Endothelial cell of umbilical vein (primary cell): ENCODE measurements around the gene GJD2. TPM values are rescaled to one million over a fixed set of nuclear protein-coding genes. Genes with fewer than 3 reads are reported as not detected.

Experiments
- BruUV-seq: library from RNA; stranded (reverse); fragments of 400-500 nt; replicated peaks from 2 replicates; lab custom pipeline; 2021; lab: Mats Ljungman, UMichigan
- CTCF ChIA-PET: fragments of 300-600, 350-600 bp; sonication (Branson Sonifier 250); formaldehyde crosslinking; loops from one replicate; lab custom pipeline; 2021; ENCODE audit warnings: antibody characterized with exemption, inconsistent platforms; lab: Charles Lee
- POLR2A ChIA-PET: fragments of 300-600, 350-600 bp; sonication (Branson Sonifier 250); formaldehyde crosslinking; loops from one replicate; lab custom pipeline; 2021; ENCODE audit warnings: antibody characterized with exemption, inconsistent platforms; lab: Charles Lee
- DNase-seq: peaks from one replicate; pipeline ENCODE4 v3.0.0-alpha.2; 2011; ENCODE audit warnings: low read depth, low spot score
- FAIRE-seq: peaks from 2 replicates; lab custom pipeline; 2011; peaks lifted over from hg19 to GRCh38; lab: Jason Lieb, UNC
- H2AFZ ChIP-seq: 2 replicates; pipeline ENCODE4 v1.6.0; 2012; ENCODE audit warnings: low read depth, low read length, control low read depth, inconsistent platforms
- H3K27ac ChIP-seq: 2 replicates; pipeline ENCODE4 v1.5.1; 2011; ENCODE audit warnings: low read depth, mild to moderate bottlenecking, control low read depth, low read length, moderate library complexity; ENCODE audit not compliant: insufficient read depth
- H3K27me3 ChIP-seq, 2 experiments: 2 replicates each; pipeline versions ENCODE4 v1.6.0 to v1.6.1; 2011; ENCODE audit warnings: low read length in 2 of 2, mixed read lengths in 1 of 2; ENCODE audit not compliant: control insufficient read depth in 2 of 2, insufficient read depth in 2 of 2
- H3K36me3 ChIP-seq, 2 experiments: 2 replicates in 1 of 2; 3 replicates in 1 of 2; pipeline ENCODE4 v1.5.1; 2011; ENCODE audit warnings: low read length in 2 of 2, mild to moderate bottlenecking in 1 of 2, moderate library complexity in 1 of 2; ENCODE audit not compliant: control insufficient read depth in 2 of 2, insufficient read depth in 2 of 2; ENCODE audit errors: extremely low read depth in 1 of 2
- H3K4me1 ChIP-seq: 3 replicates; pipeline ENCODE4 v1.5.1; 2011; ENCODE audit warnings: mild to moderate bottlenecking, low read length; ENCODE audit not compliant: control insufficient read depth, insufficient read depth; ENCODE audit errors: extremely low read depth
- H3K4me2 ChIP-seq: 2 replicates; pipeline ENCODE4 v1.6.1; 2011; ENCODE audit warnings: low read length, control low read depth, mixed read lengths; ENCODE audit not compliant: insufficient read depth
- H3K4me3 ChIP-seq, 3 experiments: fragments of 200-600 bp in 1 of 3; sonication (generic), shearing (Covaris generic) in 1 of 3; replicated peaks in 1 of 3; 2 replicates each; pipeline ENCODE4 v1.5.1; 2011 to 2016; ENCODE audit warnings: control low read depth in 3 of 3, low read length in 3 of 3, mild to moderate bottlenecking in 2 of 3, inconsistent platforms in 1 of 3, low read depth in 1 of 3, moderate library complexity in 1 of 3; ENCODE audit not compliant: insufficient read depth in 1 of 3
- H3K79me2 ChIP-seq: 2 replicates; pipeline ENCODE4 v1.6.0; 2012; ENCODE audit warnings: low read length, inconsistent platforms; ENCODE audit not compliant: control insufficient read depth, insufficient read depth
- H3K9ac ChIP-seq: replicated peaks from 2 replicates; pipeline ENCODE3; 2011; ENCODE audit warnings: low read length, control low read depth; ENCODE audit not compliant: insufficient read depth; ENCODE audit errors: extremely low read depth
- H3K9me1 ChIP-seq: replicated peaks from 3 replicates; pipeline ENCODE4 v1.6.0; 2011; ENCODE audit warnings: mild to moderate bottlenecking, low read length; ENCODE audit not compliant: control insufficient read depth, insufficient read depth; ENCODE audit errors: extremely low read depth
- H3K9me3 ChIP-seq: replicated peaks from 2 replicates; pipeline ENCODE4 v1.5.1; 2012; ENCODE audit warnings: low read length, inconsistent platforms; ENCODE audit not compliant: control insufficient read depth, insufficient read depth
- H4K20me1 ChIP-seq: replicated peaks from 2 replicates; pipeline ENCODE3; 2011; ENCODE audit warnings: mild to moderate bottlenecking, low read length; ENCODE audit not compliant: control insufficient read depth, insufficient read depth; ENCODE audit errors: extremely low read depth
- CTCF ChIP-seq, 2 donors: IDR thresholded peaks; 1 replicate in 1 of 2; 2 replicates in 1 of 2; pipeline ENCODE4 v1.5.1; 2011; ENCODE audit warnings: low read length in 2 of 2, mild to moderate bottlenecking in 2 of 2, moderate library complexity in 2 of 2, control low read depth in 1 of 2, inconsistent platforms in 1 of 2, low read depth in 1 of 2; ENCODE audit not compliant: insufficient read depth in 1 of 2; ENCODE audit errors: extremely low read depth in 1 of 2
- EZH2 ChIP-seq: IDR thresholded peaks from 2 replicates; pipeline ENCODE4 v1.6.1; 2012; ENCODE audit warnings: borderline replicate concordance, low read depth, mild to moderate bottlenecking, moderate library complexity, low read length, inconsistent platforms; ENCODE audit not compliant: severe bottlenecking
- FOS ChIP-seq: IDR thresholded peaks from 2 replicates; pipeline ENCODE4 v1.6.1; 2011; ENCODE audit warnings: mild to moderate bottlenecking, low read length, moderate library complexity, borderline replicate concordance; ENCODE audit not compliant: insufficient read depth
- GATA2 ChIP-seq: IDR thresholded peaks from 2 replicates; pipeline ENCODE4 v1.7.0; 2011; ENCODE audit warnings: low read depth, mild to moderate bottlenecking, moderate library complexity, mixed read lengths, low read length; ENCODE audit not compliant: insufficient read length, insufficient read depth
- JUN ChIP-seq: IDR thresholded peaks from 2 replicates; pipeline ENCODE4 v1.6.1; 2011; ENCODE audit warnings: borderline replicate concordance, low read depth; ENCODE audit not compliant: insufficient read length, insufficient read depth
- MYC ChIP-seq: IDR thresholded peaks from one replicate; pipeline ENCODE4 v1.6.1; 2011; ENCODE audit warnings: mild to moderate bottlenecking, low read depth, low read length
- POLR2A ChIP-seq: IDR thresholded peaks from 2 replicates; pipeline ENCODE4 v1.6.1; 2012; ENCODE audit warnings: low read depth, mild to moderate bottlenecking, control low read depth, low read length
- POLR2AphosphoS5 ChIP-seq: IDR thresholded peaks from 2 replicates; pipeline ENCODE4 v1.6.1; 2012; ENCODE audit warnings: low read depth, mild to moderate bottlenecking, control low read depth, low read length, moderate library complexity; ENCODE audit not compliant: insufficient read depth
- dilution Hi-C: fragments of 300-500 bp; cut with MboI; formaldehyde crosslinking; loops from one replicate; pipeline ENCODE4 v1.15.0; 2019; ENCODE audit warnings: low sequenced_read_pairs; ENCODE audit not compliant: extremely low pct_ligation_motif_present
- intact Hi-C: fragments of 100-400 bp; cut with micrococcal nuclease; formaldehyde crosslinking; loops from one replicate; pipeline ENCODE4 v1.10.0; 2022
- polyA plus RNA-seq, 4 experiments: library from polyadenylated mRNA; depleted of rRNA in 3 of 4; stranded (reverse) in 3 of 4; unstranded in 1 of 4; fragments of >200 nt; gene quantifications; 2 replicates each; pipeline versions ENCODE4 v1.2.1 to v1.2.3, GENCODE V29; 2011 to 2012; ENCODE audit warnings: missing spikeins in 1 of 4
- total RNA-seq: library from RNA; stranded (reverse); gene quantifications from 2 replicates; pipeline ENCODE4 v1.2.3, GENCODE V29; 2021
- TF ChIP-seq, protein P1 (sequence below): IDR thresholded peaks from 2 replicates; pipeline ENCODE4 v1.6.1; 2011; ENCODE audit not compliant: insufficient read depth, insufficient read length

The GJD2 gene
- total and polyA plus RNA-seq, 2 donors (not counting 3 experiments of a cell fraction or from before 2014, with no cell fraction given), result not detected

DNA sequence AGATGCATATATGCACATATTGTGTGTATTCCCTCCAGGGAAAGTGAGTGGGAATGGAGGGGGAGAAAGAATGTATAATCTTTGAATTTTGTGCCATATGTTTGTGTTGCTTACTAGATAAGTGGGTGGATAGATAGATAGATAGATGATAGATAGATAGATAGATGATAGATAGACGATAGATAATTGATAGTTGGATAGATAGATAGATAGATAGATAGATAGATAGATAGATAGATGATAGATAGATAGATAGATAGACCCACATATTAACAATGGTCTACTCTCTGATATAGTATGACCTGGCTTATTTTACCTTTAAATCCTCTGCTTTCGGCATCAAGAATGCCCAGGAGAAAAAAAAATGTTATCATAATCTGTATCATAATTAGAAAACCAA is 21.2 kb downstream of the GJD2 start:
- no peak for FAIRE-seq
- ChIA-PET CTCF (no interaction called here), POLR2A (no interaction called here)
- dilution Hi-C loops (no loop called here), intact Hi-C loops (no loop called here)
- no TSS peak for BruUV-seq
- Histone ChIP-seq H3K27me3 (peaks cover 8 to 16% of the 10 kb centered on the region in 2 experiments), H3K4me1 (no peaks in the 10 kb centered on the region), H3K79me2 (no peaks in the 10 kb centered on the region), H3K36me3 (no peaks in the 10 kb centered on the region), H3K4me3 (no peak overlapping the region), H4K20me1 (no peaks in the 10 kb centered on the region), H3K9ac (no peak overlapping the region), H3K9me3 (no peaks in the 10 kb centered on the region), H2AFZ (no peak overlapping the region), H3K9me1 (no peaks in the 10 kb centered on the region), H3K27ac (no peak overlapping the region), H3K4me2 (no peak overlapping the region)
- DNase-seq, result no peak
- TF ChIP-seq EZH2 (no peak), GATA2 (no peak), POLR2A (no peak), JUN (no peak), MYC (no peak), POLR2AphosphoS5 (no peak), FOS (no peak), CTCF (IDR thresholded peaks at IDR 0.05; ENCODE audit: extremely low read depth in 1 of 2, insufficient read depth in 1 of 2, low read depth in 1 of 2, low read length in 2 of 2) (no peak)
- TF ChIP-seq, protein P1, sequence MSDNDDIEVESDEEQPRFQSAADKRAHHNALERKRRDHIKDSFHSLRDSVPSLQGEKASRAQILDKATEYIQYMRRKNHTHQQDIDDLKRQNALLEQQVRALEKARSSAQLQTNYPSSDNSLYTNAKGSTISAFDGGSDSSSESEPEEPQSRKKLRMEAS, result no peak
